Measurements from ENCODE around the gene CABP4. TPM values are rescaled to one million over a fixed set of nuclear protein-coding genes. Genes with fewer than 3 reads are reported as not detected.
"Not testable (repeated sequence)": the region's sequence is repeated elsewhere in the genome, so short reads cannot be mapped to it uniquely, and the experiment has no call there.

The CABP4 gene
- total RNA-seq, 1 donor from 2014 or later: 3.8 TPM

DNA sequence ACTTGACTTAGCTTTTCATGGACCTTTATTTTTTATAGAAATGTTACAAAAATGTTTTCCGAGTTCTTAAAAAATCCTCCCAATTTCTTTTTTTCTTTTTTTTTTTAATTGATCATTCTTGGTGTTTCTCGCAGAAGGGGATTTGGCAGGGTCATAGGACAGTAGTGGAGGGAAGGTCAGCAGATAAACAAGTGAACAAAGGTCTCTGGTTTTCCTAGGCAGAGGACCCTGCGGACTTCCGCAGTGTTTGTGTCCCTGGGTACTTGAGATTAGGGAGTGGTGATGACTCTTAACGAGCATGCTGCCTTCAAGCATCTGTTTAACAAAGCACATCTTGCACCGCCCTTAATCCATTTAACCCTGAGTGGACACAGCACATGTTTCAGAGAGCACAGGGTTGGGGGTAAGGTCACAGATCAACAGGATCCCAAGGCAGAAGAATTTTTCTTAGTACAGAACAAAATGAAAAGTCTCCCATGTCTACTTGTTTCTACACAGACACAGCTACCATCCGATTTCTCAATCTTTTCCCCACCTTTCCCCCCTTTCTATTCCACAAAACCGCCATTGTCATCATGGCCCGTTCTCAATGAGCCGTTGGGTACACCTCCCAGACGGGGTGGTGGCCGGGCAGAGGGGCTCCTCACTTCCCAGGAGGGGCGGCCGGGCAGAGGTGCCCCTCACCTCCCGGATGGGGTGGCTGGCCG is 22.3 kb downstream of the CABP4 start:
- not testable (repeated sequence) for DNase-seq (ENCODE audit: low spot score)

DNA sequence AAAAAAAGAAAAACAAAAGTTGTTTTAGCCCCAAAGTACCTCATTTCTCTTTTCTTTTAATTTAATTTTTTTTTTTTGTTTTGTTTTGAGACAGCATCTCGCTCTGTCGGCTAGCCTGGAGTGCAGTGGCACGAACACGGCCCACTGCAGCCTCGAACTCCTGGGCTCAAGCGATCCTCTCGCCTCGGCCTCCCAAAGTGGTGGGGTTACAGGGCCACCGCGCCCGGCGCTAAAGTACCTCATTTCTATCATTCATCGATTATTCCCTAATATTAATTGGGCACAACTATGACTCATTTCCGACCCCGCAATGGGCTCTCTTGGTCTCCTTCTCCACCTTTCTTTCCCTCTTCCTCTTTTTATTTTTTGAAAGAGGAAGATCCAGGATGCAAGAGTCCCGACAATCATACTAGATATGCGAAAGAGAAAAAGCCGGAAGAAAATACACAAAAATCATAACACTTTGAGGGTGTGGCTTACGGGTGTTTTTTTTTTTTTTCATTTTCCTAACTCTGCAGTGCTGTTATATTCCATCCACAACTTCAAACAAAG is 27.2 kb downstream of the CABP4 start:
- no peak for DNase-seq (ENCODE audit: low spot score)

DNA sequence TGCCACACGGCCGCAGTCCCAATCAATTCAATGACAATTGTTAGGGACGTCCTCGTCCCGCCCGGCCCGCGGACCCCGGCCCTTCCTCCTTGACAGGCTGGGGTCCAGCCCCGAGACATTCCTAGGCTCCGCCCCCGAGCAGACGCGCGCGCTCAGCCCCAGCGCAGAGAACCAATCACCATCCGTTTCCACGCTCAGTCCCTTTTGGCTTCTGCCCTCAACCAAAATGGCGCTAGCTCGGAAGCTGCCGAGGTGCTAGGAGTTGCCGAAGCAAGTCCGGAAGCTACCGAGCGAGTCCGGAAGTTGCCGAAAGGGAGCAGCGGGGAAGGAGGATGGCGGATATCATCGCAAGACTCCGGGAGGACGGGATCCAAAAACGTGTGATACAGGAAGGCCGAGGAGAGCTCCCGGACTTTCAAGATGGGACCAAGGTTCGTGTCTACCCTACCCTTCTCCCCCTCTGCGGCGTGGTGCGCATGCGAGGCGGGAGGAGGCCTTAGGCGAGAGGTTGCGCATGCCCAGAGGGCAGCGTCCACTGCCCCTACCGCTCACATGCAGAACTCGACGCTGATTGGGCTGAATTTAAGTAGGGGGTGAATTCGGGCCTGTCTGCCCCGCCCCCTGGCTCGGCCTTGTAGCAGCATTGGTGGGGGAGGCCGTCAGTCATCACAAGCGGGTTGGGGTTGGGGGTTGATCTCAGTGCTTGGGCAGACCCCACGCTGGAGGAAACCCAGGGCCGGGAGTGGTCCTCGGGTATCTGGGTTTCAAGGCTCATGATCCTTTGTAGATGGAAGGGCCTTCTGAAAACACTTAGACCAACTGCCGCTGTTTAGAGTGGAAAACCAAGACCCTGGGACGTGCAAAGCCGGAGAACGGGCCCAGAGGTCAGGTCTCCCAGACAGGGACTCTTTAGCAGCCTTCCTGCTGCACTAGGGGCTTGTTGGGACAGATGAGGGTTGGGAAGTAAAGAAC is 28.0 kb downstream of the CABP4 start, which contains the start of gene AIP:
AIP (plus strand) TSS at position 200 of the 972 bp plus-strand sequence; CDS start at position 333, 133 bp downstream.
- DNase-seq (ENCODE audit: low spot score): peak; percentile 98

DNA sequence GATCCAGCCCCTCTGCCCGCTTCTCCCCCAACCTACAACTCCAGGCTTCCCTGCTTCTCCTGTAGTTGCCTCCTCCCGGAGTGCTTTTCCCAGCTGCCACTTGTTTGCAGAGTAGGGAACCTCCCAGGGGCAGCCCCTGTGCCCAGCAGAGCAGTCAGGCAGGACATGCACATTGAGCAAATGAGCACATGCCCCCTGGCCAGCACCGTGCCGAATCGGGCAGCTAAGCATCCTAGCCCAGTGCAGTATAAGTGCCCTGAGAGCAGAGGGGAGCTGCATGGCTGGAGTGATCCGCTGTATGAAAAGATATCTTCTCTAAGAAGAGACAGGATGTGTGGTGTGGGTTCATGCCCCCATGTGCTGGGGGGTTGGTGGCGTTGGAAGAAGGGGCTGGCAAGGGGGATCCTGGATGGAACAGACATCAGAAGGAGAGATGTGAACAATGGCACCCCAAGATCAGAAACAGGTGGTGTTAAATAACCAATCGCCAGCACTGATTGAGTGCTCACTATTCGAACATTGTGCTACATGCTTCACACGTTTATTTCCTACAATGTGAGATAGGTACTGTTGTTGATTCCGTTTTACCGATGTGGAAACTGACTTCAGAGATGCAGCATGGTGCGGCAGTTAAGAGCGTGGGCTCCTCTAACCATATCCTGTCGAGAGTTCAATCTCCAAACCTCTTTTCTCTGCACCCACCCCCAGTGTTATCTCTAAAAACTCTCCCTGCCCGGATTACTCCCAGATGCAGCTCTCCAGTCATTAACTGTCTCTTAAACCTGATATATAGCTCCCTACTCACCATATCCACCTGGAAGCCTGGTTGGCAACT is 28.9 kb downstream of the CABP4 start:
- DNase-seq (ENCODE audit: low spot score): no peak

DNA sequence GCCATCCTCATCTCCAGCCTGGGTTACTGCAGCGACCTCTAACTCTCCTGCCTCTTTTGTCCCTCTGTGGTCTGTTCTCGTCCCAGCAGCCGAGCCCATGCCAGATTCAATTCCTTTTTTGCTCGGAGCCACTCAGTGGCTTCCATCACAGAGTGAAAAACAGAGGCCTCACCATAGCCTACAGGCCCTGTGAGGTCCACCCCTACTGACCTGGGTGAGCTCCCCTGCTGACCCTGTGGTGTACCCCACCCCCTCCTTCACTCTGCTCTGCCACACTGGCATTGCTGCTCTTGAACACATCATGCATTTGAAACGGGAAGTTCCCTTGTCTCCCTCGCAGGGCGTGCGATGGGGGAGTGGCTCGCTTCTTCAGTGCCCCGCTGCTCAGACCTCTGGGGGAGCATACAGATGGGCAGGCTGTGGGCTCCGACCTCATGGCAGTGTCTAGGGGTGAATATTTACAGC is 29.7 kb downstream of the CABP4 start:
- DNase-seq (ENCODE audit: low spot score): no peak

DNA sequence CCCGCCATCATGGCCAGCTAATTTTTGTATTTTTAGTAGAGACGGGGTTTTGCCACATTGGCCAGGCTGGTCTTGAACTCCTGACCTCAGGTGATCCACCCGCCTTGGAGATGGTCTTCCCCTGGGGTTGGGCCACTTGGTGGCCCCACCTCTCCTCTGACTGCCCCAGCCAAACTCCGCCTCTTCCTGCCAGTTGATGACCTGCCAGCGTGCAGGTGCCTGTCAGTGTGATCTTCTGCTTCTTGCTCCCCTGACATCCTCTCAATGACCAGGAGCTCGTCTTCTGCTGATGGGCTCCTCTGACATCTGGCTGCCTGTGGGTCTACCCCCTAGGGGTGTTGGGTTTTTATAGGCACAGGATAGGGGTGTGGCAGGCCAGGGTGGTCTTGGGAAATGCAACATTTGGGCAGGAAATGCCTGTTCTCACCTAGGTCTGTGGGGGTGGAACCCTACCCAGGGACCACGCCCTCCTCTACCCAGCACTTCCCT is 30.8 kb downstream of the CABP4 start:
- DNase-seq (ENCODE audit: low spot score): not testable (repeated sequence)

DNA sequence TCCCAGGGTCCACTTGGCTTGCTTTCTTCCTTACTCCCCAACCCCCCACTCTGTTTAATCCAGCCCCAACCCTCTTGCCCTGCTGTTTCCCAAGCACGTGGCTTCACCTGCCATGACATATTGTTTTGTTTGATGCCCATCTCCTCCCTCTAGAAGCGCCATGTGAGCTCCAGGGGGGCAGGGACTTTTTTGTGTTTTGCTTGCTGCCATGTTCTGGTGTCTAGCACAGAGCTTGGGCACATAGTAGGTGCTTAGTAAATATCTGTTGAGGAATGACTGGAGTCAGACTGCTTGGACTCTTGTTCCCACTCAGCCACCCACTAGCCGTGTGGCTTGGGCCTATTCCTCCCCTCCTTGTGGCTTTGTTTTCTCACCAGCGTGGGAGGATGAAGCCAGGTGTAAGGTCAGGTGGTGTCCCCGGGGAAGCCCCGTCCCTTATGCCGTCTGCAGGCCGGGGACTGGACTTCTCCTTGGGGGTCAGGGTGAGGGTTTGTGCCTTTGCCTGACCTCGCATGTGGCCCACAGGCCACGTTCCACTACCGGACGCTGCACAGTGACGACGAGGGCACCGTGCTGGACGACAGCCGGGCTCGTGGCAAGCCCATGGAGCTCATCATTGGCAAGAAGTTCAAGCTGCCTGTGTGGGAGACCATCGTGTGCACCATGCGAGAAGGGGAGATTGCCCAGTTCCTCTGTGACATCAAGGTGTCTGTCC is 31.5 kb downstream of the CABP4 start:
- no peak for DNase-seq (ENCODE audit: low spot score)

DNA sequence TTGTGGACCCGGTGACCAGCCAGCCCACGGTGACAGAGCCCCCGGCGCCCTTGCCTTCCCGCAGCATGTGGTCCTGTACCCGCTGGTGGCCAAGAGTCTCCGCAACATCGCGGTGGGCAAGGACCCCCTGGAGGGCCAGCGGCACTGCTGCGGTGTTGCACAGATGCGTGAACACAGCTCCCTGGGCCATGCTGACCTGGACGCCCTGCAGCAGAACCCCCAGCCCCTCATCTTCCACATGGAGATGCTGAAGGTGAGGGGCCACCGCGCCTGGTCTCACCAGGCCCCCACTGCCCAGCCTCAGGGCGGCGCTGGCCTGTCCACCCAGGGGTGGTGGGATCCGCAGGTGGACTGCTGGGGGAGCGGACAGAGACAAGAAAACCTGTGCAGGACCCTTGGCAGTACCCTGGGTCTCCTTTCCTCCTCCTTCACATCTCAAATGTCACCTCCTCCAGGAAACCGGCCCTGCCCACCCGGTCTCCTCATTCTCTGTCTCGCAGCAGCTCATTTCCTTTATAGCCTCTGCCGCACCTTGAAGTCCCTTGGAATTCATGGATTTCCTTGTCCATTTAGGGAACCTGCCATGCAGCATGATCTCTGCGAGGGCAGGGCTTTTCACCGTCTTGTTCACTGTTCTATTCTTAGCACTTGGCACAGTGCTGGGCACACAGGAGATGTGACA is 34.2 kb downstream of the CABP4 start:
- DNase-seq (ENCODE audit: low spot score): no peak

DNA sequence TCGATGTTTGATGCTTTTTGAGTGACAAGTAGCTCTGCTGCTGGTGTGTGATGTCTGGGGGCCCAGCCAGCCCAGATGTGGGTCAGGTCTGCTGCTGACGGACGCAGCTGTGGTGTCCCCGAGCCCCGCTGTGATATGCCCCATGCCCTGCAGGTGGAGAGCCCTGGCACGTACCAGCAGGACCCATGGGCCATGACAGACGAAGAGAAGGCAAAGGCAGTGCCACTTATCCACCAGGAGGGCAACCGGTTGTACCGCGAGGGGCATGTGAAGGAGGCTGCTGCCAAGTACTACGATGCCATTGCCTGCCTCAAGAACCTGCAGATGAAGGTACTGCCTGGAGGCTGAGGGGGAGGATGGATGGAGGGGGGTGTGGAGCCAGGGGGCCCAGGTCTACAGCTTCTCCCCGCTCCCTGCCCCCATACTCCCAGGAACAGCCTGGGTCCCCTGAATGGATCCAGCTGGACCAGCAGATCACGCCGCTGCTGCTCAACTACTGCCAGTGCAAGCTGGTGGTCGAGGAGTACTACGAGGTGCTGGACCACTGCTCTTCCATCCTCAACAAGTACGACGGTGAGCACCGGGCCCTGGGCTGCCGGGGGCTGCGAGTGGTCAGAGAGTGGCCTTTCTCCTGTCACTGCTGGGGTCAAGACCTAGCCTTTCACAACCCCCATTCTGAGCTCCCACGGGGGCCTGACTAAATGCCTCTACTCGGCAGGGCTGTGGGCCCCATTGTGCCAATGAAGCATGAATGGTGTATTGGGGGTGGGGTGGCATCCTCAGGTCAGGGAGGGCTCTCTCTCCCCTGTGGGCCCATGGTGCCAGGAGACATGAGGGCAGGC is 35.0 kb downstream of the CABP4 start:
- DNase-seq (ENCODE audit: low spot score): no peak

DNA sequence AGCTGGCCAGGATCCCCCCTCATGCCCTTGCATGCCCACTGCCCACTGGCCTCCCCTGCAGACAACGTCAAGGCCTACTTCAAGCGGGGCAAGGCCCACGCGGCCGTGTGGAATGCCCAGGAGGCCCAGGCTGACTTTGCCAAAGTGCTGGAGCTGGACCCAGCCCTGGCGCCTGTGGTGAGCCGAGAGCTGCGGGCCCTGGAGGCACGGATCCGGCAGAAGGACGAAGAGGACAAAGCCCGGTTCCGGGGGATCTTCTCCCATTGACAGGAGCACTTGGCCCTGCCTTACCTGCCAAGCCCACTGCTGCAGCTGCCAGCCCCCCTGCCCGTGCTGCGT is 35.5 kb downstream of the CABP4 start:
- DNase-seq (ENCODE audit: low spot score): no peak

DNA sequence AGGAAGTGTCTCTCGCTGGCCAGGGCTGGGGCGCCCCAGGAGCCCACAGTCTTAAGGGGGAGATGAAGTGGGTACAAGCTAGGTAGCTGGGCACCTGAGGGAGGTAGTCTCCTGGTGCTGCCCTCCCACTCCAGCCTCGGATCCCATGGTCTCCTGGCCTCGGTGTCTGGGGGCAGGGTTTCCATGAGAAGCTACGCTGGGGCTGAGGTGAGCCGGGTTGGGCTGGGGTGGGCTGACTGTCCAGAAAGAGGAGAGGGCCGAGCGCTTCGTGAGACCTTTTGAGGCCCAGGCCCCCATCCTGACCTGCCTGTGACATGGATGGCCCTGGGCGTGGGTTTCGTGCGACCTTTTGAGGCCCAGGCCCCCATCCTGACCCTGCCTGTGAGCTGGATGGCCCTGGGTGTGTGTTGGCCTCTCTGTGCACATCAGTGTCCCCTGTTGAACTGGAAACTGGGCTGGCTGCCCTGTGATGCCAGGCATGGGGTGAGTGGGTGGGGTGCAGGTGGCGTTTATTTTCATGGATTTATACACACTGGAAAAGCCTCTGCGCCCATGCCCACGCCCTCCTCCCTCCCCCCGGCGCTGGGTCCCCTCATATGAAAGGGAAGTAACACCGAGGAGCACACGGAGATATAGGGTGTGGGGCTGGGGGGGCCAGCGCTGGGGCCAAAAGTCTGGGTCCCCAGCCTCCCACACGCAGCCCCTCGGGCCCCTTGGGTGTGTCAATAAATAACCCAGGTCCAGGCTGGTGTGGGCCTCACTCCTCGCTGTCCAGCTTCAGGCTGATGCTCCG is 36.3 kb downstream of the CABP4 start:
- DNase-seq (ENCODE audit: low spot score): no peak

DNA sequence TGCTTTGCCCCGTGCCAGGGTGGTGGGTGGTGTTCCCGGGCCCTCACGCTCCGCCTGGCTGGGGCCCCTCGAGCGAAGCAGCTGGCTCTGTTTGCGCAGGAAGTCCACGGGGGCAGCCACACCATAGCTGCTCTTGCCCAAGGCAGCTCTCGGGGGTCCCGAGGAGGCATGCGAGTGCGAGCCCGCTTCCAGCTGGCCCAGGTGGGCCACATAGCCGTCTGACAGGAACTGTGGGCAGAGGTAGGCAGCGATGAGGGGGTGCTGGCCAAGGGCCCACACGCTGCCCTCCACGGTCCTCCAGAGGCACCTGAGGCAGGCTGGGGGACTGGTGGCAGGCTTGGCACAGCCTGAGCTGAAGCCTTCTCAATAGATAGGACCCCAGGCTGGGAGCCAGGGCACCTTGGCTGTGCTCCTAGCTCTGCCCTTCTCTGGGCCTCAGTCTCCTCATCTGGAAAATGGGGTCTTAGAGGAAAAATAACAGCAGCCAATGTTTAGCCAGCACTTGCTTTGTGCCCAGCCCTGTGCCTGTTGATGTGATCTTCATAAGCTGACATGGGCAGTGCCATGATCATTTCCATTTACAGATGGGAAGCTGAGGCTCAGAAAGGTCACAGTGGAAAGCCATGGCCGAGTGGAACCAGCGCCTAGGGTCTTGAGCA is 37.0 kb downstream of the CABP4 start:
- DNase-seq (ENCODE audit: low spot score): no peak

DNA sequence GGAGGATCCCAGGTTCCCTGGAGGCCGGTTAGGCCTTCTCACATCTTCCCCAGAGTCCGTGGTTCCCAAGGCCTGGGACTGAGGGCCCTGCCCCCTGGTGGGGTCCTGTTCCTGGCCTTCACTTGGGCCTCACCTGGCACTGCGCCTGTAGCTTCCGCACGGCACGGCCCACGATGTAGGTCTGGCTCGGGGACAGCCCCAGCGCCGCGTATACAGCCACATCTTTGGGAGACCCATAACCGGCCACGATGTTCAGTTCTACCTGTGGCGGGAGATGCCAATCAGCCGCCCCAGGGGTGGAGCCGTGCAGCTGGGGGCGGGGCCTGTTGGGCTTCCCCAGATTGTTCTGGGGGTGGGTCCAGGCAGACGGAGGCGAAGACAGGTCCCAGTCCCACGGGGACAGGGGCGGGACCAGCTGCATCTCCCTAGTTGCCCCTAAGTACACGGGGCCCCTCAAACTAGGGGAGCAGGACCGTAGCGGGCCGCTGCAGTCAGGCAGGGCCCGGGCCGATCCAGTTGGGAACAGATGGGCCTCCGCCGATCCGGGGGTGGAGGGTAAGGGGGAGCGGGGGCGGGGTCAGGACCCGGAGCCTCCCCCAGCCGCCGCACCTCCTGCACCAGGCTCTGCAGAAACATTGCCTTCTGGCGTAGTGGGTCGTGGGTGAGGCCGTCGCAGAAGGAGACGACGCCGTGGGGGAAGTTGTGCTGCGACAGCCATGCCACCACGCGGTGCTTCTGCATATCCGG is 37.8 kb downstream of the CABP4 start:
- DNase-seq (ENCODE audit: low spot score): no peak

DNA sequence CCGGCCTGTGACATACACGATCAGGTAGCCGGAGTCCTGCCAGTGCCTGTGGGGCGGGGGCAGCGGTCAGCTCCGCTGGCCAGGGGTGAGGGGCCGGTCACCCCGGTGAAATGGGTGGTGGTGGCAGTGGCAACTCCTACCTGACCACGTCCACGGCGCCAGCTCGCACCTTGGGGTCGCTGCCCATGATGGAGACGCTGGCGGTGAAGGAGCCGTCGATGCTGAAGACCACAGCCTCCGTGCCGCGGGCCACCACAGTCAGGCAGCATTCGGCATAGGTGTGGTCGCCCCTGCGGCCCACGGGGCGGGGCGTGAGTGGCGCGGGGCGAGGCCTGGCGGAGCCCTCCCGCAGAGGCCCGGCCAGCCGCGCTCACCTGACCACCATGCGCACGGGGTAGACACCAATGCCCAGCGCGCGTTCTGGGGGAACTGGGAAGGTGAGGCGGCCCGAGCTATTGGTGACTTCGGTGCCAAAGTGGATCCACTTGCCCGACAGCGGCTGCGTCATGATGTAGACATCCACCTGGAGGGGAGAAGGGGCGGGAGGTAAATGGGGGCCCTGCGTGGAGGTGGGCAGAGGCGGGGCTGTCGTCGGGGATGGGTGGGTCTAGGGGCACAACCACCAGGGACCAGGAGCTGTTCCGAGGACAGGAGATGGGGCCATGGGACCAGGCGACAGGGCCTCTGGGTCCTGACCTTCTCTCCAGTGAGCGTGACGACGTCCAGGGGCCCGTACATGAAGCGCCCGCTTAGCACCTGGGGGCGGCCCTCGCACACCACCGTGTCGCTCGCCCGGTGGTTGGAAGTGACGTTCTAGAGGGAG is 38.6 kb downstream of the CABP4 start:
- no peak for DNase-seq (ENCODE audit: low spot score)

DNA sequence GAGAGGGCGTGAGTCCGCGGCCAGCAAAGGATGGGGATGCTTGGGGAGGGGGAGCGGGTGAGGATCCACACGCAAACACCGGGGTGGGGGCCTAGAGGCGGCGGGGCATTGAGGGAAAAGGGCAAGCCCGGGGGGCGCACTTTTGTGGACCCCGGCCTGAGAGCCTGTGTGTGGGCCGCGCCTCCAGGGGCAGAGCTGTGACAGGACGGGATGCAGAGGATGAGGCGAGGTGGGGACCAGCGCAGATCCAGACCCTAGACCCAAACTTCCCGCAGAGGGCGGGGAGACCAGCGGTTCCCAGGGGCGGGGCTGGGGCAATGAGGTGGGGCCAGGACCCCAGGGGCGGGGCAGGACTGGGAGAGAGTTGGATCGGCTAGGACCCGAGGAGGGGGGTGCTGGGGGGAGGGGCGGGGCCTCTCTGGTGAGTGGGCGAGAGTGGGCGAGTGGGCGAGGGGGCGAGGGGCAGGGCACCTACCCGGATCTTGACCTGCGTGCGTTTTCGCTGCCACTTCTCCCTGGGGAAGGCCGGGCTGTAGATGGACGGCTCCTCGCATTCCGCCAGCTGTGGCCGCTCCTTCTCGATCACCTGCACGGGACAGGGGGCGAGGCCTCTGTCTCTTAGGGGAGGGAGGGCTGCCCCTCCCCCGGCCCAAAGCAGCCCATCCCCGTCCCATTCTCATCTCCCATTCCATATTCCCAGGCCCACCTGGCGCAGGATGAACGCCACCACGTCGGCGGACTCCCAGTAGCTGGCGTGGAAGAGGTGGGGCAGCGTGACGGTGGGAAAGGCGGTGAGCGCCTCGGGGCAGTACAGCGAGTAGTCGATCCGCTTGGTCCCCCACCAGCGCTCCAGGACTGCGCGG is 39.4 kb downstream of the CABP4 start:
- DNase-seq (ENCODE audit: low spot score): no peak

Measured in mesenteric fat pad (tissue), 1 donor.